PC-9 (cell line): Measurements from ENCODE around the gene EGFLAM.

Source experiments
- CTCF ChIP-seq: fragments of 200-600 bp; sonication (generic); conservative IDR thresholded peaks from 2 replicates; pipeline ENCODE4 v1.6.1; 2017; ENCODE audit warnings: mixed run types, antibody characterized with exemption, mild to moderate bottlenecking, moderate library complexity
- EZH2 ChIP-seq: fragments of 200-600 bp; sonication (generic); IDR thresholded peaks from 2 replicates; pipeline ENCODE4 v1.8.0; 2017; ENCODE audit warnings: antibody characterized with exemption, low read depth

GRCh38 chr5:38494763-38495162 is 236.4 kb downstream of the EGFLAM start:
- TF ChIP-seq CTCF (no peak), EZH2 (no peak)
